WERI-Rb-1 (cell line): ENCODE data around the gene ZNF219.

Experiments
- DNase-seq: peaks from one replicate; pipeline ENCODE4 v3.0.0-alpha.2; 2020
- H3K27ac ChIP-seq: fragments of 250-450 bp; sonication (Bioruptor Pico); 2 replicates; pipeline ENCODE4 v1.5.1; 2020; ENCODE audit warnings: mild to moderate bottlenecking, moderate library complexity
- H3K27me3 ChIP-seq: fragments of 250-450 bp; sonication (Bioruptor Pico); 2 replicates; pipeline ENCODE4 v1.5.1; 2021; ENCODE audit warnings: mild to moderate bottlenecking, low read depth, moderate library complexity; ENCODE audit not compliant: insufficient read depth, severe bottlenecking
- H3K36me3 ChIP-seq: fragments of 250-450 bp; sonication (Bioruptor Pico); 2 replicates; pipeline ENCODE4 v1.5.1; 2020; ENCODE audit warnings: mild to moderate bottlenecking, moderate library complexity
- H3K4me3 ChIP-seq: 2 replicates; pipeline ENCODE4 v1.5.1; 2011; ENCODE audit warnings: low read depth, mild to moderate bottlenecking, control low read depth, low read length
- H3K9me3 ChIP-seq: fragments of 250-450 bp; sonication (Bioruptor Pico); 2 replicates; pipeline ENCODE4 v1.5.1; 2021; ENCODE audit warnings: mild to moderate bottlenecking, moderate library complexity; ENCODE audit not compliant: severe bottlenecking
- CTCF ChIP-seq: IDR thresholded peaks from 2 replicates; pipeline ENCODE4 v1.5.1; 2011; ENCODE audit warnings: low read depth, mild to moderate bottlenecking, control low read depth, inconsistent platforms, low read length

Gene ZNF219

GRCh38 chr14:21101802-21102413, 3.5 kb upstream of the ZNF219 start:
- H3K4me3 ChIP-seq, result no peak overlapping the region
- no peak for TF ChIP-seq CTCF
- H3K27ac ChIP-seq, result no peak overlapping the region
- no peaks in the 10 kb centered on the region for H3K9me3 ChIP-seq
- no peaks in the 10 kb centered on the region for H3K36me3 ChIP-seq
- H3K27me3 ChIP-seq, result no peaks in the 10 kb centered on the region
- no peak for DNase-seq

- peak within 1 kb of the TSS; percentile 94 for H3K27ac ChIP-seq
- no peaks in the 10 kb centered on the region for H3K9me3 ChIP-seq
- H3K4me3 ChIP-seq, result no peak within 1 kb of the TSS
- DNase-seq, result no peak
- no peaks in the 10 kb centered on the region for H3K27me3 ChIP-seq
- TF ChIP-seq CTCF, result no peak
- no peaks in the 10 kb centered on the region for H3K36me3 ChIP-seq
These were observed 2.5 kb upstream of the ZNF219 start, which contains the start of gene TMEM253 for GRCh38 chr14:21100931-21101330. Gene TMEM253, plus strand, starts transcription at chr14:21101066. Its CDS starts 278 bp downstream, at chr14:21101344.

- no peak for DNase-seq
- H3K36me3 ChIP-seq, result 0 out of 2 replicates have a peak, but pooled peaks cover 3% of the 10 kb centered on the region
- peak overlapping the region; percentile 94 for H3K27ac ChIP-seq
- peak overlapping the region; percentile 77; the same call in 1 of the 2 replicates for H3K4me3 ChIP-seq
- H3K27me3 ChIP-seq, result no peaks in the 10 kb centered on the region
- TF ChIP-seq CTCF, result no peak
- H3K9me3 ChIP-seq, result no peaks in the 10 kb centered on the region
These were observed 1.1 kb upstream of the ZNF219 start for GRCh38 chr14:21099596-21099985.

- peak overlapping the region; percentile 77 for H3K4me3 ChIP-seq
- no peaks in the 10 kb centered on the region for H3K9me3 ChIP-seq
- H3K36me3 ChIP-seq, result 0 out of 2 replicates have a peak, but pooled peaks cover 3% of the 10 kb centered on the region
- H3K27me3 ChIP-seq, result no peaks in the 10 kb centered on the region
- TF ChIP-seq CTCF, result no peak
- no peak for DNase-seq
- peak overlapping the region; percentile 94 for H3K27ac ChIP-seq
These were observed 589 bp upstream of the ZNF219 start for GRCh38 chr14:21098892-21099595.

GRCh38 chr14:21097636-21098075, 799 bp downstream of the ZNF219 start:
- H3K4me3 ChIP-seq, result peak overlapping the region; percentile 74
- no peak for TF ChIP-seq CTCF
- no peaks in the 10 kb centered on the region for H3K27me3 ChIP-seq
- H3K9me3 ChIP-seq, result no peaks in the 10 kb centered on the region
- peak overlapping the region; percentile 98 for H3K27ac ChIP-seq
- peaks cover 17% of the 10 kb centered on the region for H3K36me3 ChIP-seq
- peak; percentile 44 for DNase-seq
